Middle frontal gyrus (tissue), 1 donor: ENCODE measurements around the gene WDR70.
"Not testable (repeated sequence)": the region's sequence is repeated elsewhere in the genome, so short reads cannot be mapped to it uniquely, and the experiment has no call there.

ENCODE experiments used
- DNase-seq: peaks from one replicate; pipeline ENCODE4 v3.0.0-alpha.2; 2015; ENCODE audit warnings: low spot score; ENCODE audit errors: extremely low spot score

WDR70 gene

GRCh38 chr5:37679326-37679725, 300.2 kb downstream of the WDR70 start:
- not testable (repeated sequence) for DNase-seq

- DNase-seq = not testable (repeated sequence)
Observed at GRCh38 chr5:37679903-37680302, 300.8 kb downstream of the WDR70 start.

- no peak for DNase-seq
Observed at GRCh38 chr5:37683072-37683471, 304.0 kb downstream of the WDR70 start.

- DNase-seq = no peak
Observed at GRCh38 chr5:37685211-37685610, 306.1 kb downstream of the WDR70 start.

- no peak for DNase-seq
Observed at GRCh38 chr5:37685816-37686215, 306.7 kb downstream of the WDR70 start.

GRCh38 chr5:37688925-37689324, 309.8 kb downstream of the WDR70 start:
- not testable (repeated sequence) for DNase-seq

- DNase-seq = not testable (repeated sequence)
Observed at GRCh38 chr5:37694333-37694732, 315.2 kb downstream of the WDR70 start.

GRCh38 chr5:37694867-37695266, 315.7 kb downstream of the WDR70 start:
- no peak for DNase-seq

- DNase-seq = no peak
Observed at GRCh38 chr5:37695647-37696046, 316.5 kb downstream of the WDR70 start.

GRCh38 chr5:37696190-37697021, 317.3 kb downstream of the WDR70 start:
- DNase-seq = no peak

GRCh38 chr5:37701868-37702267, 322.8 kb downstream of the WDR70 start:
- no peak for DNase-seq

- no peak for DNase-seq
Observed at GRCh38 chr5:37703841-37704241, 324.7 kb downstream of the WDR70 start.

- DNase-seq = no peak
Observed at GRCh38 chr5:37704406-37704805, 325.3 kb downstream of the WDR70 start.

GRCh38 chr5:37709020-37709419, 329.9 kb downstream of the WDR70 start:
- no peak for DNase-seq

GRCh38 chr5:37710965-37711364, 331.8 kb downstream of the WDR70 start:
- DNase-seq = no peak

- no peak for DNase-seq
Observed at GRCh38 chr5:37712750-37713149, 333.6 kb downstream of the WDR70 start.

- no peak for DNase-seq
Observed at GRCh38 chr5:37714756-37715155, 335.6 kb downstream of the WDR70 start.

GRCh38 chr5:37715361-37715760, 336.2 kb downstream of the WDR70 start:
- DNase-seq = no peak

- DNase-seq = no peak
Observed at GRCh38 chr5:37715992-37716391, 336.9 kb downstream of the WDR70 start.

- DNase-seq = no peak
Observed at GRCh38 chr5:37716405-37716804, 337.3 kb downstream of the WDR70 start.

GRCh38 chr5:37717276-37717612, 338.1 kb downstream of the WDR70 start:
- DNase-seq = no peak

GRCh38 chr5:37717613-37718431, 338.7 kb downstream of the WDR70 start:
- DNase-seq = no peak

GRCh38 chr5:37720550-37720952, 341.4 kb downstream of the WDR70 start:
- DNase-seq = no peak
